IMR-90 (cell line): ENCODE measurements around the gene EML6. TPM values are rescaled to one million over a fixed set of nuclear protein-coding genes. Genes with fewer than 3 reads are reported as not detected.

Experiments
- ATAC-seq: fragments of 200-7000 bp; cut with Tn5 transposase; 2 replicates; pipeline ENCODE4 v1.9.1; 2020; ENCODE audit warnings: low read depth, mild to moderate bottlenecking, moderate library complexity
- BruUV-seq: library from RNA; stranded (reverse); fragments of 400-500 nt; replicated peaks from 2 replicates; lab custom pipeline; 2021; lab: Mats Ljungman, UMichigan
- CTCF ChIA-PET: fragments of 300-600 bp; formaldehyde crosslinking; extraction: SDS; loops from one replicate; lab custom pipeline; 2021; ENCODE audit warnings: antibody characterized with exemption; lab: Yijun Ruan, JAX
- POLR2A ChIA-PET: fragments of 300-600 bp; sonication (Branson Sonifier 250); formaldehyde crosslinking; loops from one replicate; lab custom pipeline; 2022; ENCODE audit warnings: antibody characterized with exemption; ENCODE audit not compliant: unreplicated experiment; lab: Charles Lee
- DNase-seq: peaks from one replicate; pipeline ENCODE4 v3.0.0; 2013
- H2AFZ ChIP-seq: replicated peaks from 2 replicates; pipeline ENCODE3; 2013; ENCODE audit warnings: low read length, mild to moderate bottlenecking; ENCODE audit not compliant: poor library complexity
- H2AK5ac ChIP-seq: 2 replicates; pipeline ENCODE4 v1.6.1; 2013; ENCODE audit warnings: low read depth, low read length, inconsistent platforms
- H2AK9ac ChIP-seq: replicated peaks from 2 replicates; pipeline ENCODE3; 2013; ENCODE audit warnings: mild to moderate bottlenecking, low read depth, low read length, moderate library complexity; ENCODE audit not compliant: poor library complexity
- H2BK120ac ChIP-seq: 2 replicates; pipeline ENCODE4 v1.6.1; 2013; ENCODE audit warnings: low read depth, low read length, inconsistent platforms
- H2BK15ac ChIP-seq: 3 replicates; pipeline ENCODE4 v1.6.1; 2013; ENCODE audit warnings: low read depth, low read length, inconsistent platforms
- H2BK20ac ChIP-seq: 2 replicates; pipeline ENCODE4 v1.6.1; 2013; ENCODE audit warnings: low read depth, mild to moderate bottlenecking, inconsistent platforms, low read length, moderate library complexity
- H2BK5ac ChIP-seq: 2 replicates; pipeline ENCODE4 v1.6.1; 2013; ENCODE audit warnings: mild to moderate bottlenecking, low read depth, low read length, inconsistent platforms; ENCODE audit not compliant: poor library complexity, severe bottlenecking
- H3K14ac ChIP-seq: replicated peaks from 2 replicates; pipeline ENCODE4 v1.6.1; 2013; ENCODE audit warnings: low read depth, low read length, inconsistent platforms
- H3K18ac ChIP-seq: 2 replicates; pipeline ENCODE4 v1.6.1; 2013; ENCODE audit warnings: low read depth, low read length, control low read depth
- H3K23ac ChIP-seq: 2 replicates; pipeline ENCODE4 v1.6.1; 2013; ENCODE audit warnings: low read depth, low read length, inconsistent platforms
- H3K27ac ChIP-seq: 2 replicates; pipeline ENCODE4 v1.5.1; 2013; ENCODE audit warnings: mild to moderate bottlenecking, control low read depth, low read length; ENCODE audit not compliant: insufficient read depth
- H3K27me3 ChIP-seq: 2 replicates; pipeline ENCODE4 v1.6.1; 2013; ENCODE audit warnings: low read length; ENCODE audit not compliant: control insufficient read depth, insufficient read depth
- H3K36me3 ChIP-seq: 2 replicates; pipeline ENCODE4 v1.6.1; 2013; ENCODE audit warnings: low read length, mixed read lengths; ENCODE audit not compliant: control insufficient read depth, insufficient read depth
- H3K4ac ChIP-seq: 2 replicates; pipeline ENCODE4 v1.6.1; 2013; ENCODE audit warnings: low read depth, low read length, inconsistent platforms
- H3K4me1 ChIP-seq: 2 replicates; pipeline ENCODE4 v1.6.1; 2013; ENCODE audit warnings: low read length, mixed read lengths; ENCODE audit not compliant: control insufficient read depth, insufficient read depth
- H3K4me2 ChIP-seq: 2 replicates; pipeline ENCODE4 v1.6.1; 2013; ENCODE audit warnings: low read depth, mild to moderate bottlenecking, control low read depth, low read length, moderate library complexity
- H3K4me3 ChIP-seq: 2 replicates; pipeline ENCODE4 v1.5.1; 2013; ENCODE audit warnings: low read depth, mild to moderate bottlenecking, control low read depth, low read length, moderate library complexity; ENCODE audit not compliant: insufficient read depth
- H3K56ac ChIP-seq: 2 replicates; pipeline ENCODE4 v1.6.1; 2013; ENCODE audit warnings: low read length, inconsistent platforms; ENCODE audit not compliant: insufficient read depth; ENCODE audit errors: extremely low read depth
- H3K79me1 ChIP-seq, 2 experiments: 2 replicates each; pipeline ENCODE4 v1.6.1; 2013; ENCODE audit warnings: low read length in 2 of 2, inconsistent platforms in 1 of 2, low read depth in 1 of 2
- H3K9ac ChIP-seq: 2 replicates; pipeline ENCODE4 v1.6.1; 2013; ENCODE audit warnings: low read depth, low read length, control low read depth
- H3K9me1 ChIP-seq: 2 replicates; pipeline ENCODE4 v1.6.1; 2013; ENCODE audit warnings: low read length, inconsistent platforms; ENCODE audit not compliant: insufficient read depth
- H3K9me3 ChIP-seq: 2 replicates; pipeline ENCODE4 v1.6.1; 2013; ENCODE audit warnings: low read length; ENCODE audit not compliant: control insufficient read depth, insufficient read depth
- H4K20me1 ChIP-seq: 2 replicates; pipeline ENCODE4 v1.6.1; 2013; ENCODE audit warnings: low read length, inconsistent platforms; ENCODE audit not compliant: insufficient read depth
- H4K5ac ChIP-seq: 2 replicates; pipeline ENCODE4 v1.6.1; 2013; ENCODE audit warnings: mild to moderate bottlenecking, low read depth, low read length, control low read depth
- H4K8ac ChIP-seq, 2 experiments: 2 replicates each; pipeline ENCODE4 v1.6.1; 2013; ENCODE audit warnings: low read depth in 2 of 2, low read length in 2 of 2, control low read depth in 1 of 2, inconsistent platforms in 1 of 2
- H4K91ac ChIP-seq: 2 replicates; pipeline ENCODE4 v1.6.1; 2013; ENCODE audit warnings: low read depth, low read length, inconsistent platforms; ENCODE audit not compliant: insufficient read depth
- BHLHE40 ChIP-seq: fragments of 150-350 bp; IDR thresholded peaks from 2 replicates; pipeline ENCODE4 v1.6.1; 2016; ENCODE audit warnings: mild to moderate bottlenecking, low read depth, low read length
- CEBPB ChIP-seq: IDR thresholded peaks from 2 replicates; pipeline ENCODE4 v1.6.1; 2012; ENCODE audit warnings: low read depth, low read length, improper control_type of control experiment
- CHD1 ChIP-seq: IDR thresholded peaks from 2 replicates; pipeline ENCODE4 v1.6.1; 2012; ENCODE audit warnings: low read depth, low read length, improper control_type of control experiment
- FOS ChIP-seq: fragments of 150-350 bp; IDR thresholded peaks from 2 replicates; pipeline ENCODE4 v1.6.1; 2016; ENCODE audit warnings: low read depth, low read length
- MXI1 ChIP-seq: IDR thresholded peaks from 2 replicates; pipeline ENCODE4 v1.6.1; 2012; ENCODE audit warnings: low read depth, mild to moderate bottlenecking, low read length, moderate library complexity, borderline replicate concordance
- NFE2L2 ChIP-seq: fragments of 150-350 bp; IDR thresholded peaks from 2 replicates; pipeline ENCODE4 v1.6.1; 2016; ENCODE audit warnings: low read depth, mild to moderate bottlenecking, low read length
- RAD21 ChIP-seq: IDR thresholded peaks from 2 replicates; pipeline ENCODE4 v1.6.1; 2012; ENCODE audit warnings: low read length, improper control_type of control experiment
- RCOR1 ChIP-seq: IDR thresholded peaks from 2 replicates; pipeline ENCODE4 v1.6.1; 2012; ENCODE audit warnings: mild to moderate bottlenecking, low read length, improper control_type of control experiment; ENCODE audit not compliant: insufficient replicate concordance
- RFX5 ChIP-seq: IDR thresholded peaks from 2 replicates; pipeline ENCODE4 v1.8.0; 2012; ENCODE audit warnings: low read depth, mild to moderate bottlenecking, low read length, moderate library complexity
- SMC3 ChIP-seq: fragments of 150-350 bp; IDR thresholded peaks from 2 replicates; pipeline ENCODE4 v1.6.1; 2016; ENCODE audit warnings: low read depth, mild to moderate bottlenecking, antibody characterized with exemption, low read length, moderate library complexity
- WGBS, 2 experiments: methylation state at CpG; one replicate each; pipeline versions ENCODE4 v1.1.5 to v1.1.7; 2013; ENCODE audit warnings: missing lambda C conversion rate in 2 of 2; ENCODE audit not compliant: insufficient read length in 1 of 2; ENCODE audit errors: extremely low coverage in 2 of 2; 5-methylcytosine and 5-hydroxymethylcytosine counted together
- dilution Hi-C: fragments of 300-500 bp; cut with HindIII; formaldehyde crosslinking; loops from one replicate; pipeline ENCODE4 v1.14.3; 2018; ENCODE audit warnings: low sequenced_read_pairs; ENCODE audit not compliant: unreplicated experiment
- in situ Hi-C: fragments of 300-500 bp; cut with MboI; formaldehyde crosslinking; loops from 3 replicates; pipeline ENCODE4 v1.14.3; 2019; ENCODE audit warnings: low sequenced_read_pairs, inconsistent platforms, mixed read lengths
- intact Hi-C: fragments of 100-400 bp; cut with micrococcal nuclease; formaldehyde crosslinking; loops from 2 replicates; pipeline ENCODE4 v1.10.0; 2022
- polyA plus RNA-seq, 3 experiments: library from polyadenylated mRNA; depleted of rRNA; stranded (reverse); fragments of >200 nt; gene quantifications; 2 replicates each; pipeline ENCODE4 v1.2.3, GENCODE V29; 2012; ENCODE audit warnings: low replicate concordance in 1 of 3
- total RNA-seq: library from RNA; depleted of rRNA; stranded (reverse); fragments of >200 nt; gene quantifications from 2 replicates; pipeline ENCODE4 v1.2.3, GENCODE V29; 2012
- TF ChIP-seq, protein P1 (sequence below): conservative IDR thresholded peaks from 2 replicates; pipeline ENCODE4 v1.5.1; 2012; ENCODE audit warnings: mild to moderate bottlenecking, low read depth, low read length, improper control_type of control experiment
- TF ChIP-seq, protein P2 (sequence below): fragments of 150-350 bp; IDR thresholded peaks from 2 replicates; pipeline ENCODE4 v1.6.1; 2016; ENCODE audit warnings: low read depth, mild to moderate bottlenecking, low read length, moderate library complexity, borderline replicate concordance

Gene EML6
- total and polyA plus RNA-seq, 2 of the 4 experiments (the other 2 are of a cell fraction): 0.18 to 0.19 TPM

GRCh38 chr2:54947136-54947535 lies 223.7 kb downstream of the EML6 start:
- no peak overlapping the region for H4K91ac ChIP-seq
- H3K9me3 ChIP-seq: no peaks in the 10 kb centered on the region
- H4K8ac ChIP-seq: no peak overlapping the region
- no peak overlapping the region for H2AK5ac ChIP-seq
- no peak overlapping the region for H2AFZ ChIP-seq
- no peak overlapping the region for H3K4ac ChIP-seq
- no peak overlapping the region for H2BK120ac ChIP-seq
- no peak for DNase-seq
- ChIA-PET POLR2A (no interaction called here), CTCF (no interaction called here)
- no peak overlapping the region for H3K23ac ChIP-seq
- H2AK9ac ChIP-seq: no peak overlapping the region
- in situ Hi-C loops: no loop called here
- H3K18ac ChIP-seq: no peak overlapping the region
- H3K79me1 ChIP-seq: peaks cover 0 to 22% of the 10 kb centered on the region in 2 experiments; a peak in 3 of 4 replicates
- H2BK5ac ChIP-seq: no peak overlapping the region
- H3K9me1 ChIP-seq: peaks cover 30% of the 10 kb centered on the region
- H3K27ac ChIP-seq: no peak overlapping the region
- TF ChIP-seq, protein P1, sequence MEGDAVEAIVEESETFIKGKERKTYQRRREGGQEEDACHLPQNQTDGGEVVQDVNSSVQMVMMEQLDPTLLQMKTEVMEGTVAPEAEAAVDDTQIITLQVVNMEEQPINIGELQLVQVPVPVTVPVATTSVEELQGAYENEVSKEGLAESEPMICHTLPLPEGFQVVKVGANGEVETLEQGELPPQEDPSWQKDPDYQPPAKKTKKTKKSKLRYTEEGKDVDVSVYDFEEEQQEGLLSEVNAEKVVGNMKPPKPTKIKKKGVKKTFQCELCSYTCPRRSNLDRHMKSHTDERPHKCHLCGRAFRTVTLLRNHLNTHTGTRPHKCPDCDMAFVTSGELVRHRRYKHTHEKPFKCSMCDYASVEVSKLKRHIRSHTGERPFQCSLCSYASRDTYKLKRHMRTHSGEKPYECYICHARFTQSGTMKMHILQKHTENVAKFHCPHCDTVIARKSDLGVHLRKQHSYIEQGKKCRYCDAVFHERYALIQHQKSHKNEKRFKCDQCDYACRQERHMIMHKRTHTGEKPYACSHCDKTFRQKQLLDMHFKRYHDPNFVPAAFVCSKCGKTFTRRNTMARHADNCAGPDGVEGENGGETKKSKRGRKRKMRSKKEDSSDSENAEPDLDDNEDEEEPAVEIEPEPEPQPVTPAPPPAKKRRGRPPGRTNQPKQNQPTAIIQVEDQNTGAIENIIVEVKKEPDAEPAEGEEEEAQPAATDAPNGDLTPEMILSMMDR: no peak
- no peak for TF ChIP-seq CEBPB
- no peak for TF ChIP-seq SMC3
- TF ChIP-seq RFX5: no peak
- no peak for TF ChIP-seq RCOR1
- TF ChIP-seq CHD1: no peak
- TF ChIP-seq, protein P2, sequence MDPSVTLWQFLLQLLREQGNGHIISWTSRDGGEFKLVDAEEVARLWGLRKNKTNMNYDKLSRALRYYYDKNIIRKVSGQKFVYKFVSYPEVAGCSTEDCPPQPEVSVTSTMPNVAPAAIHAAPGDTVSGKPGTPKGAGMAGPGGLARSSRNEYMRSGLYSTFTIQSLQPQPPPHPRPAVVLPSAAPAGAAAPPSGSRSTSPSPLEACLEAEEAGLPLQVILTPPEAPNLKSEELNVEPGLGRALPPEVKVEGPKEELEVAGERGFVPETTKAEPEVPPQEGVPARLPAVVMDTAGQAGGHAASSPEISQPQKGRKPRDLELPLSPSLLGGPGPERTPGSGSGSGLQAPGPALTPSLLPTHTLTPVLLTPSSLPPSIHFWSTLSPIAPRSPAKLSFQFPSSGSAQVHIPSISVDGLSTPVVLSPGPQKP: no peak
- TF ChIP-seq NFE2L2: no peak
- TF ChIP-seq MXI1: no peak
- no peak for TF ChIP-seq FOS
- no peak for TF ChIP-seq BHLHE40
- TF ChIP-seq RAD21: no peak
- H3K36me3 ChIP-seq: no peaks in the 10 kb centered on the region
- H3K4me2 ChIP-seq: no peak overlapping the region
- ATAC-seq: no peak
- peaks cover 28% of the 10 kb centered on the region for H3K4me1 ChIP-seq
- 60% methylated on average over 1 of the region's 11 CpGs; no CpG with 5 or more reads in 1 of the 2 experiments for WGBS, 2 experiments
- no peak overlapping the region for H2BK20ac ChIP-seq
- no peak overlapping the region for H3K14ac ChIP-seq
- no peaks in the 10 kb centered on the region; the same call in 1 of the 2 replicates for H3K27me3 ChIP-seq
- no TSS peak for BruUV-seq
- dilution Hi-C loops: no loop called here
- no peaks in the 10 kb centered on the region for H4K20me1 ChIP-seq
- no peak overlapping the region for H2BK15ac ChIP-seq
- H3K9ac ChIP-seq: no peak overlapping the region
- intact Hi-C loops: no loop called here
- H3K4me3 ChIP-seq: no peak overlapping the region
- no peak overlapping the region for H3K56ac ChIP-seq
- H4K5ac ChIP-seq: no peak overlapping the region
